ENCODE measurements around the gene SH3RF2. TPM values are rescaled to one million over a fixed set of nuclear protein-coding genes. Genes with fewer than 3 reads are reported as not detected.

The SH3RF2 gene
- total RNA-seq, 1 donor from 2014 or later, result 0.36 TPM

DNA sequence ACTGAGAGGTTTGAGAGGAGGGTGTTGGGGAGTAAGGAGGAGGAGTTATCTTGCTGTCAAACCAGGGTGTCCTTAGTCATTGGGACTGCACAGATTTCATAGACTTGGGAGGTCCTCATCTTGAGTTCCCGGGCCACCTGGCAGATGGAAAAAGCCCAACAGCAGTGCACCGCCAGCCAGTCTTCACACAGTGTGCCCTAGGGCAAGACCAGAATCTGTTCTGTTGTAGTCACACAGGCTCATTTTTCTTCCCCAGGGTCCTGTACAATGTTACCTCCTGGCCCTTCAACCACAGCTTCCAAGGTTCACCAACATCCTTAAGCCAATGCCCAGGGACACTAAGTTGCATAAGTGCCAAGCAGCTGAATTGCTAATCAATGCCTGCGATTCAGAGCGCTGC, 148.0 kb downstream of the SH3RF2 start:
- H3K4me3 ChIP-seq, result no peak overlapping the region
- H3K9me3 ChIP-seq (ENCODE audit: low read depth), result no peaks in the 10 kb centered on the region
- H3K27me3 ChIP-seq, result no peaks in the 10 kb centered on the region
- Mint-ChIP-seq H3K27me3 (ENCODE audit: insufficient read depth, low read depth) (peaks cover 4% of the 10 kb centered on the region), H3K4me1 (no peaks in the 10 kb centered on the region), H3K9me3 (no peaks in the 10 kb centered on the region), H3K36me3 (no peaks in the 10 kb centered on the region), H3K4me3 (no peak overlapping the region), H3K27ac (no peak overlapping the region)
- no peak overlapping the region for H3K9ac ChIP-seq
- no peak for DNase-seq (ENCODE audit: low spot score)
- no peak overlapping the region for H2AFZ ChIP-seq (replicated peaks)
- no peaks in the 10 kb centered on the region for H4K20me1 ChIP-seq (ENCODE audit: low read depth)
- TF ChIP-seq EZH2phosphoT487 (IDR thresholded peaks at IDR 0.05) (no peak), EZH2 (IDR thresholded peaks at IDR 0.05) (no peak)
- TF ChIP-seq, protein P1, sequence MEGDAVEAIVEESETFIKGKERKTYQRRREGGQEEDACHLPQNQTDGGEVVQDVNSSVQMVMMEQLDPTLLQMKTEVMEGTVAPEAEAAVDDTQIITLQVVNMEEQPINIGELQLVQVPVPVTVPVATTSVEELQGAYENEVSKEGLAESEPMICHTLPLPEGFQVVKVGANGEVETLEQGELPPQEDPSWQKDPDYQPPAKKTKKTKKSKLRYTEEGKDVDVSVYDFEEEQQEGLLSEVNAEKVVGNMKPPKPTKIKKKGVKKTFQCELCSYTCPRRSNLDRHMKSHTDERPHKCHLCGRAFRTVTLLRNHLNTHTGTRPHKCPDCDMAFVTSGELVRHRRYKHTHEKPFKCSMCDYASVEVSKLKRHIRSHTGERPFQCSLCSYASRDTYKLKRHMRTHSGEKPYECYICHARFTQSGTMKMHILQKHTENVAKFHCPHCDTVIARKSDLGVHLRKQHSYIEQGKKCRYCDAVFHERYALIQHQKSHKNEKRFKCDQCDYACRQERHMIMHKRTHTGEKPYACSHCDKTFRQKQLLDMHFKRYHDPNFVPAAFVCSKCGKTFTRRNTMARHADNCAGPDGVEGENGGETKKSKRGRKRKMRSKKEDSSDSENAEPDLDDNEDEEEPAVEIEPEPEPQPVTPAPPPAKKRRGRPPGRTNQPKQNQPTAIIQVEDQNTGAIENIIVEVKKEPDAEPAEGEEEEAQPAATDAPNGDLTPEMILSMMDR (IDR thresholded peaks at IDR 0.05), result no peak
- H3F3A ChIP-seq (ENCODE audit: low read depth), result no peaks in the 10 kb centered on the region
- H3K79me2 ChIP-seq (ENCODE audit: low read depth), result no peaks in the 10 kb centered on the region
- no peak overlapping the region for H3K4me2 ChIP-seq
- H3K4me1 ChIP-seq, result no peaks in the 10 kb centered on the region
- no peak overlapping the region for H3K27ac ChIP-seq
- no peaks in the 10 kb centered on the region for H3K36me3 ChIP-seq

GRCh38 chr5:146088098-146088497, 151.7 kb downstream of the SH3RF2 start:
- TF ChIP-seq, protein P1 (IDR thresholded peaks at IDR 0.05), result no peak
- TF ChIP-seq EZH2phosphoT487 (IDR thresholded peaks at IDR 0.05) (no peak), EZH2 (IDR thresholded peaks at IDR 0.05) (no peak)
- Histone ChIP-seq H3F3A (ENCODE audit: low read depth) (no peaks in the 10 kb centered on the region), H3K4me2 (no peak overlapping the region), H3K27ac (no peak overlapping the region), H3K79me2 (ENCODE audit: low read depth) (no peaks in the 10 kb centered on the region), H3K9me3 (ENCODE audit: low read depth) (no peaks in the 10 kb centered on the region), H2AFZ (replicated peaks) (no peak overlapping the region), H3K36me3 (no peaks in the 10 kb centered on the region), H3K4me3 (no peak overlapping the region), H3K9ac (no peak overlapping the region), H4K20me1 (ENCODE audit: low read depth) (no peaks in the 10 kb centered on the region), H3K27me3 (no peaks in the 10 kb centered on the region), H3K4me1 (no peaks in the 10 kb centered on the region)
- DNase-seq (ENCODE audit: low spot score), result no peak
- no peaks in the 10 kb centered on the region for H3K36me3 Mint-ChIP-seq
- no peak overlapping the region for H3K4me3 Mint-ChIP-seq
- no peaks in the 10 kb centered on the region for H3K9me3 Mint-ChIP-seq
- H3K4me1 Mint-ChIP-seq, result no peaks in the 10 kb centered on the region
- peaks cover 2% of the 10 kb centered on the region for H3K27me3 Mint-ChIP-seq (ENCODE audit: insufficient read depth, low read depth)
- no peak overlapping the region for H3K27ac Mint-ChIP-seq

DNA sequence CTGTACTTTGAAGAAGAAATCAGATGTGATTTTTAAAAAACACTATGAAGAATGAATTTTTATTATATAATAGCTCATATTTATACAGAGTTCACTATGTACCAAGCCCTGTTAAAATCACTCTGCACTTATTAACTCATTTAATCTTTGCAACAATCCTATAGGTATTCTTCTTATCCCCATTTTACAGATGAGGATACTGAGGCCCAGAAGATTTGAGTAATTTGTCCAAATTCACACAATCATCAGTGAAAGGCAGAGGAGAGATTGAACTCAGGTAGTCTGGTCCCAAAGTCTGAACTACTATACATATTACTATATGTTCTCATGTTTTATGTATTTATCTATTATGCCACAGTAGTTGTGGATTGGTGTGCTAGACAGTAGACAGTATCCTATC, 152.9 kb downstream of the SH3RF2 start:
- DNase-seq (ENCODE audit: low spot score), result no peak
- Histone ChIP-seq H3K9ac (no peak overlapping the region), H3K79me2 (ENCODE audit: low read depth) (no peaks in the 10 kb centered on the region), H3K9me3 (ENCODE audit: low read depth) (no peaks in the 10 kb centered on the region), H4K20me1 (ENCODE audit: low read depth) (no peaks in the 10 kb centered on the region), H3K27ac (no peak overlapping the region), H3F3A (ENCODE audit: low read depth) (no peaks in the 10 kb centered on the region), H3K36me3 (no peaks in the 10 kb centered on the region), H3K4me3 (no peak overlapping the region), H2AFZ (replicated peaks) (no peak overlapping the region), H3K27me3 (no peaks in the 10 kb centered on the region), H3K4me1 (no peaks in the 10 kb centered on the region), H3K4me2 (no peak overlapping the region)
- Mint-ChIP-seq H3K27ac (no peak overlapping the region), H3K36me3 (no peaks in the 10 kb centered on the region), H3K9me3 (no peaks in the 10 kb centered on the region), H3K4me1 (no peaks in the 10 kb centered on the region), H3K4me3 (no peak overlapping the region), H3K27me3 (ENCODE audit: insufficient read depth, low read depth) (peaks cover 2% of the 10 kb centered on the region)
- no peak for TF ChIP-seq EZH2phosphoT487 (IDR thresholded peaks at IDR 0.05)
- TF ChIP-seq, protein P1 (IDR thresholded peaks at IDR 0.05), result no peak
- no peak for TF ChIP-seq EZH2 (IDR thresholded peaks at IDR 0.05)

All from neural progenitor cell (in vitro differentiated cells).